Breast epithelium (tissue), 4 donors: Measurements from ENCODE around the gene PIEZO1. TPM values are rescaled to one million over a fixed set of nuclear protein-coding genes. Genes with fewer than 3 reads are reported as not detected.

Experiments used
- DNase-seq, 2 donors: peaks; one replicate each; pipeline ENCODE4 v3.0.0-alpha.2; 2019; ENCODE audit warnings: low spot score in 2 of 2
- H3K27ac ChIP-seq, 2 donors: fragments of 200-600 bp; sonication (generic) in 1 of 2; one replicate each; pipeline ENCODE4 v1.5.1; 2016 to 2019; ENCODE audit warnings: mild to moderate bottlenecking in 1 of 2
- H3K27me3 ChIP-seq, 2 donors: fragments of 200-600 bp; sonication (generic) in 1 of 2; one replicate each; pipeline versions ENCODE4 v1.5.1 to v1.6.0; 2017 to 2019; ENCODE audit warnings: control low read depth in 1 of 2, mild to moderate bottlenecking in 1 of 2
- H3K36me3 ChIP-seq: fragments of 200-600 bp; one replicate; pipeline ENCODE4 v1.5.1; 2019
- H3K4me1 ChIP-seq, 2 donors: fragments of 200-600 bp; sonication (generic); one replicate each; pipeline ENCODE4 v1.5.1; 2016 to 2019; ENCODE audit warnings: control low read depth in 1 of 2
- H3K4me3 ChIP-seq, 3 donors: fragments of 200-600 bp; sonication (generic); 1 replicate in 2 of 3; 2 replicates in 1 of 3; pipeline ENCODE4 v1.5.1; 2016 to 2019; ENCODE audit warnings: mild to moderate bottlenecking in 3 of 3, moderate library complexity in 2 of 3
- H3K9me3 ChIP-seq, 2 donors: fragments of 200-600 bp; sonication (generic) in 1 of 2; one replicate each; pipeline ENCODE4 v1.5.1; 2016 to 2019; ENCODE audit warnings: control low read depth in 1 of 2
- POLR2A ChIP-seq: fragments of 450-650 bp; IDR thresholded peaks from one replicate; pipeline ENCODE4 v1.6.1; 2016; ENCODE audit warnings: antibody characterized with exemption, mild to moderate bottlenecking, moderate library complexity
- POLR2AphosphoS5 ChIP-seq, 3 donors: sonication (generic); formaldehyde crosslinking; IDR thresholded peaks; one replicate each; pipeline ENCODE4 v1.6.1; 2017; ENCODE audit warnings: antibody characterized with exemption in 3 of 3
- intact Hi-C: fragments of 100-400 bp; cut with DNase I; formaldehyde crosslinking; loops from one replicate; pipeline ENCODE4 v1.15.1; 2023; ENCODE audit warnings: low total_unique reads
- total RNA-seq, 3 donors: library from RNA; depleted of rRNA; stranded (reverse); fragments of >200 nt; gene quantifications; one replicate each; pipeline ENCODE4 v1.1.0, GENCODE V29; 2016
- TF ChIP-seq, protein P1 (sequence below), 3 donors: fragments of 450-650 bp; IDR thresholded peaks; one replicate each; pipeline ENCODE4 v1.5.1; 2016 to 2017; ENCODE audit warnings: antibody characterized with exemption in 3 of 3, mild to moderate bottlenecking in 3 of 3, moderate library complexity in 3 of 3

Gene PIEZO1
- total RNA-seq, 3 donors from 2014 or later, result 90.7 to 181 (median 135) TPM

DNA sequence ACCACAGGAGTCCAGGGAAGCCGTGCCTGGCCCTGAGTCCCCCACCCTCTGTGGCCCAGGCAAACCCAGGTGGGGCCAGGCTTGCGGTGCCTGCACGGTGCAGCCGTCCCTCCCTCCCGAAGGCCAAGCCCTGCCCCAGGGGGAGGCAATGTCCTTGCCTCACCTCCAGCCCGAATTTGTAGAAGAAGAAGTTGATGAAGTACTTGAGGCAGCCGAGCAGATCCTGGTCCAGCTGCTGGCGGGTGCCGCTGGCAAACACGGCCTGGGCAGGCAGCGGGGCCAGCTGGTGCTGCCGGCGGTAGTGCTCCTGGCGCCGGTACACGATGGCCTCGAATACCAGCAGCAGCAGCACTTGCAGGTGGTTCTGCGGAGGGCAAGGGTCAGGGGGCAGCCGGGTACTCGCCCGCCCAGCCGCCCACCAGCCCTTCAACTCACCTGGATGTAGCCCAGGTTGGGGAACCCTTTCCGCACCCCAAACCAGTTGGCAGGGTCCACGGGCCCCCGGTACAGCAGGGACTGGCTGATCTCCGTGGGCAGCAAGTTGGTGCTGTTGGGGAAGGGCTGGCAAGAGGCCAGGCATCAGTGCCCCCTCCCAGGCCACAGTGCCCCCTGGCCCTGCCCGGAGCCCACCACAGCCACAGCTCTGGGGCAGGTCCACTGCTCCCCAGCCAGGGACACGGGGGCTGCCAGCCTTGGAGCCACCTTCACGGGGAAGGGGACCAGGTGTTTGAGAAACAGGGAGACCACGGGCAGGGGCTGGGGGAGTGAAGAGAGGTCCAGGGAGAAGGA lies 52.7 kb downstream of the PIEZO1 start:
- Histone ChIP-seq H3K36me3 (peaks cover 7% of the 10 kb centered on the region), H3K4me1 (no peaks in the 10 kb centered on the region), H3K9me3 (no peaks in the 10 kb centered on the region), H3K27ac (no peak overlapping the region), H3K4me3 (no peak overlapping the region), H3K27me3 (no peaks in the 10 kb centered on the region)
- intact Hi-C loops, result no loop called here
- TF ChIP-seq POLR2AphosphoS5 (IDR thresholded peaks at IDR 0.05) (no peak), POLR2A (no peak)
- TF ChIP-seq, protein P1, sequence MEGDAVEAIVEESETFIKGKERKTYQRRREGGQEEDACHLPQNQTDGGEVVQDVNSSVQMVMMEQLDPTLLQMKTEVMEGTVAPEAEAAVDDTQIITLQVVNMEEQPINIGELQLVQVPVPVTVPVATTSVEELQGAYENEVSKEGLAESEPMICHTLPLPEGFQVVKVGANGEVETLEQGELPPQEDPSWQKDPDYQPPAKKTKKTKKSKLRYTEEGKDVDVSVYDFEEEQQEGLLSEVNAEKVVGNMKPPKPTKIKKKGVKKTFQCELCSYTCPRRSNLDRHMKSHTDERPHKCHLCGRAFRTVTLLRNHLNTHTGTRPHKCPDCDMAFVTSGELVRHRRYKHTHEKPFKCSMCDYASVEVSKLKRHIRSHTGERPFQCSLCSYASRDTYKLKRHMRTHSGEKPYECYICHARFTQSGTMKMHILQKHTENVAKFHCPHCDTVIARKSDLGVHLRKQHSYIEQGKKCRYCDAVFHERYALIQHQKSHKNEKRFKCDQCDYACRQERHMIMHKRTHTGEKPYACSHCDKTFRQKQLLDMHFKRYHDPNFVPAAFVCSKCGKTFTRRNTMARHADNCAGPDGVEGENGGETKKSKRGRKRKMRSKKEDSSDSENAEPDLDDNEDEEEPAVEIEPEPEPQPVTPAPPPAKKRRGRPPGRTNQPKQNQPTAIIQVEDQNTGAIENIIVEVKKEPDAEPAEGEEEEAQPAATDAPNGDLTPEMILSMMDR (IDR thresholded peaks at IDR 0.05), result no peak
- DNase-seq, result no peak

DNA sequence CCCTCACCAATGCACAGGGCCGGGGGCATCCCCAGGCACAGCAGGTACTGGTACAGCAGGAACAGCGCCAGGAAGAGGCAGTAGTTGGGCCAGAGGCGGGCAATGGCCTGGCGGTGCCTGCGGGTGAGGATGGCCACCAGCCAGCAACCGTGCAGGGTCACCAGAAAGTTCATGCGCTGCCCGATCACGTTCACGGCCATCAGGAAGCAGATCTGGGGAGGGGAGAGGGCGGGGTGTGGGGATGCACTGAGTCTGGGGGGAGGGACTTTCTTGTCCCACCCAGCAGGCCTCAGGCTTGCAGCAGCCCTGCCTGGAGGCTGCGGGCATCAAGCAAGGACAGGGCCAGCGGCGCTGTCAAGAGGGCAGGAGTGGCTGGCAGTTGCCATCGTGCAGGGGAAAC lies 53.3 kb downstream of the PIEZO1 start:
- Histone ChIP-seq H3K36me3 (peaks cover 7% of the 10 kb centered on the region), H3K9me3 (no peaks in the 10 kb centered on the region), H3K4me1 (no peaks in the 10 kb centered on the region), H3K27ac (no peak overlapping the region), H3K27me3 (no peaks in the 10 kb centered on the region), H3K4me3 (no peak overlapping the region)
- DNase-seq, result no peak
- no peak for TF ChIP-seq POLR2A
- intact Hi-C loops, result no loop called here

DNA sequence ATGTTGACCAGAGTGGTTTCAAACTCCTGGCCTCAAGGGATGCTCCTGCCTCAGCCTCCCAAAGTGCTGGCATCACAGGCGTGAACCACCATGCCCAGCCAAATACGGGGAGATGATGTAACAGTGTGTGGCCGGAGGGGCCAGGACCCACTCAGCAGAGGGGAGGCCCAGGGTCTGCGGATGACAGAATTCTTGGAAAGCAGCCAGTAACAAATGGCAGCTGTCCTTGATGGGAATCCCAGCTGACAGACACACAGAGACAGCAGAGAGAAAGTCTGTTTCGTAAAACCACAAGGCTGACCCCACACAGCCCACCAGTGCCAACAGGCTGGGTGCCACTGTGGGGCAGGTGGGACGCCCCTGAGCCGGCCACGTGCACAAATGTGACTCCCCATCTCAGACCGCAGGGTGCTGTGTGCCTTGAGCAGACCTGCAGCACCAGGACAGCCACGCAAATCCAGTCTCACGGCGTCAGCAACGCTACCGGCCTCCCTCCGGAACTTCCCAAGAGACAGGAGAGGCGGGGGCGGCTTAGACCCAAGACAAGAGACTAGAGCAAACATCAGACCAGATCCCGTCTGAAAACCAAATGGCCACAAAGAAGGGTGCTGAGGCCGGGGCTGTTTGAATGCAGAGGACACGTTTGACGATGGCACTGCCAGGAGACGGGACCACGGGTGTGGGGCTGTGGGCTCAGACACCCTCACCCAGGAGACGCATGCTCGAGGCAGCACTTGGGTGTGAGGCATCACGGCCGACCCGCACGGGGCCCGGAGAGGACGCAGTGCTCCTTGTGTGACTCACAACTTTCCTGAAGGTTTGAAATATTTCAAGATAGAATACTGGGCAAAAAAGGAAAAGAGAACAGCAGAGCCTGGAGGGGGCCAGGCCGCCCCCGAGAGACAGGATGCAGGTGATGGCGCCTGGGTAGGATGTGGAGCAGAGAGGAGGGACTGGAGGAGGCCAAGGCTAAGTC lies 54.1 kb downstream of the PIEZO1 start:
- intact Hi-C loops, result no loop called here
- H3K4me1 ChIP-seq, result no peaks in the 10 kb centered on the region
- H3K27ac ChIP-seq, result no peak overlapping the region
- no peak overlapping the region for H3K4me3 ChIP-seq
- DNase-seq, result no peak
- H3K36me3 ChIP-seq, result peaks cover 7% of the 10 kb centered on the region
- TF ChIP-seq POLR2A (no peak), POLR2AphosphoS5 (IDR thresholded peaks at IDR 0.05) (no peak)
- TF ChIP-seq, protein P1 (IDR thresholded peaks at IDR 0.05), result no peak
- H3K9me3 ChIP-seq, result no peaks in the 10 kb centered on the region
- H3K27me3 ChIP-seq, result no peaks in the 10 kb centered on the region

DNA sequence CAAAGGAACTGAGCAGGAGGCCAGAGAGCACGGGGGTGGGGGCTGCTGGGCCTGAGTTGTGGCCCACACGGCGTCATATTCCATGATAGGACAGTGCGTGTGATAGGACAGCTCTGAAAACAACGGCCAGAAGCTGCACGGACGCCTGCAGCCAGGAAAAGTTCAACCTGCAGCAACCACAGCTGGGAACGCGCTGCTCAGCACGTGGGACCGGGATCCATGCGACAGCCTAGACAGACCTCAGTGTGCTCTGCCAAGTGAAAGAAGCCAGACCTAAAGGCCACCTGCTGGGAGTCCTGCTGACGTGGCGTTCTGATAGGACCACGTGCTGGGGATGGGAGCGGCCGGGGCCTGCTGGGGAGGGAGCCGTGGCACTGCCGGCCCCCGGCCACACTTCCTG lies 57.1 kb downstream of the PIEZO1 start:
- Histone ChIP-seq H3K4me3 (no peak overlapping the region), H3K9me3 (no peaks in the 10 kb centered on the region), H3K4me1 (no peaks in the 10 kb centered on the region), H3K27ac (no peak overlapping the region), H3K36me3 (no peaks in the 10 kb centered on the region), H3K27me3 (no peaks in the 10 kb centered on the region)
- no peak for DNase-seq
- TF ChIP-seq POLR2A (no peak), POLR2AphosphoS5 (IDR thresholded peaks at IDR 0.05) (no peak)
- TF ChIP-seq, protein P1 (IDR thresholded peaks at IDR 0.05), result no peak
- intact Hi-C loops, result no loop called here

DNA sequence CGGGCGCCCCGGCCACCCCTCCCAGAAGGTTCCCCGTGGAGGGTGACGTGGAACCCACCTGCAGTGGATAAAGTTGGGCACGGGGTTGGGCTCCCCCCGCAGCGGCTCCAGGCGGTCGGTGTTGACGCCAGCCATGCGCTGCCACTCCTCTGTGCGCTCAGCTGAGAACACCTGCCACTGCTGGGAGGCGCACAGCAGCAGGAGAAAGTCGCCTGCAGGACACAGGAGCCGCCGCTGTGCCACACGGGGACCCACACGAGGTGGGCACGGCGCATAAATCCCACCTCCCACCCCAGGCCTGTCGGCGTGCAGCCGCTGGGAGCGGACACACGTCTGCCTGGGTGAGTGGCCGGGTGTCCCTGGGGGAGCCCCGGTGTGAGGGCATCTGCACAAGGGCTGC lies 58.0 kb downstream of the PIEZO1 start:
- DNase-seq, result no peak
- TF ChIP-seq POLR2AphosphoS5 (IDR thresholded peaks at IDR 0.05), result no peak
- no peak for TF ChIP-seq POLR2A
- TF ChIP-seq, protein P1 (IDR thresholded peaks at IDR 0.05), result no peak
- Histone ChIP-seq H3K4me1 (no peaks in the 10 kb centered on the region), H3K27me3 (no peaks in the 10 kb centered on the region), H3K9me3 (no peaks in the 10 kb centered on the region), H3K4me3 (no peak overlapping the region), H3K27ac (no peak overlapping the region), H3K36me3 (no peaks in the 10 kb centered on the region)
- intact Hi-C loops, result no loop called here
